GM23338 (cell line): ENCODE data around the gene LY86. TPM values are rescaled to one million over a fixed set of nuclear protein-coding genes. Genes with fewer than 3 reads are reported as not detected.

Experiments
- ATAC-seq: fragments of 200-7000 bp; cut with Tn5 transposase; 3 replicates; pipeline ENCODE4 v1.9.1; 2020
- DNase-seq: peaks from one replicate; pipeline ENCODE4 v3.0.0-alpha.2; 2015; ENCODE audit warnings: low spot score
- H2AFZ ChIP-seq: fragments of 200-600 bp; sonication (generic); 2 replicates; pipeline ENCODE4 v1.8.0; 2016; ENCODE audit warnings: antibody characterized with exemption, mild to moderate bottlenecking, moderate library complexity
- H3F3A ChIP-seq: fragments of 200-600 bp; sonication (generic); replicated peaks from 2 replicates; pipeline ENCODE4 v1.8.0; 2017; ENCODE audit warnings: antibody characterized with exemption, mixed run types, low read depth
- H3K27ac ChIP-seq: fragments of 200-600 bp; sonication (generic); 2 replicates; pipeline ENCODE4 v1.6.1; 2016; ENCODE audit warnings: low read depth
- H3K27me3 ChIP-seq: fragments of 200-600 bp; sonication (generic); 2 replicates; pipeline ENCODE4 v1.8.0; 2016; ENCODE audit warnings: mild to moderate bottlenecking, mixed run types, moderate library complexity; ENCODE audit not compliant: insufficient read depth
- H3K36me3 ChIP-seq: fragments of 200-600 bp; sonication (generic); 2 replicates; pipeline ENCODE4 v1.8.0; 2016; ENCODE audit warnings: mild to moderate bottlenecking; ENCODE audit not compliant: insufficient read depth
- H3K4me1 ChIP-seq: fragments of 200-600 bp; sonication (generic); 2 replicates; pipeline ENCODE4 v1.8.0; 2016; ENCODE audit warnings: mild to moderate bottlenecking, moderate library complexity; ENCODE audit not compliant: insufficient read depth
- H3K4me2 ChIP-seq: fragments of 200-600 bp; sonication (generic); 2 replicates; pipeline ENCODE4 v1.7.1; 2017; ENCODE audit warnings: mixed run types
- H3K4me3 ChIP-seq: fragments of 200-600 bp; sonication (generic); 2 replicates; pipeline ENCODE4 v1.6.1; 2016; ENCODE audit warnings: mixed run types
- H3K79me2 ChIP-seq: fragments of 200-600 bp; sonication (generic); replicated peaks from 2 replicates; pipeline ENCODE4 v1.8.0; 2017; ENCODE audit warnings: mild to moderate bottlenecking; ENCODE audit not compliant: insufficient read depth
- H3K9me2 ChIP-seq: fragments of 200-600 bp; sonication (generic); 2 replicates; pipeline ENCODE4 v1.8.0; 2017; ENCODE audit not compliant: insufficient read depth
- H4K20me1 ChIP-seq: fragments of 200-600 bp; sonication (generic); replicated peaks from 2 replicates; pipeline ENCODE4 v1.8.0; 2017; ENCODE audit warnings: mild to moderate bottlenecking; ENCODE audit not compliant: insufficient read depth
- H3K27ac Mint-ChIP-seq: 2 replicates; pipeline ENCODE4 v1.8.0; 2020; ENCODE audit warnings: inconsistent platforms, mild to moderate bottlenecking, moderate library complexity, mixed read lengths
- H3K27me3 Mint-ChIP-seq: 3 replicates; pipeline ENCODE4 v1.8.0; 2022; ENCODE audit warnings: low read depth, mild to moderate bottlenecking, moderate library complexity, mixed read lengths, inconsistent platforms; ENCODE audit not compliant: insufficient read depth, poor library complexity
- H3K36me3 Mint-ChIP-seq: 3 replicates; pipeline ENCODE4 v1.8.0; 2021; ENCODE audit warnings: low read depth, mild to moderate bottlenecking, inconsistent platforms, moderate library complexity, mixed read lengths
- H3K4me1 Mint-ChIP-seq: 3 replicates; pipeline ENCODE4 v1.8.0; 2020; ENCODE audit warnings: mild to moderate bottlenecking, inconsistent platforms, mixed read lengths
- H3K4me3 Mint-ChIP-seq: 3 replicates; pipeline ENCODE4 v1.8.0; 2021; ENCODE audit warnings: moderate library complexity, mild to moderate bottlenecking, inconsistent platforms, mixed read lengths
- H3K9me3 Mint-ChIP-seq: 3 replicates; pipeline ENCODE4 v1.8.0; 2020; ENCODE audit warnings: moderate library complexity, mild to moderate bottlenecking, inconsistent platforms, mixed read lengths
- CREB1 ChIP-seq: fragments of 250-450 bp; sonication (Bioruptor Pico); IDR thresholded peaks from 2 replicates; pipeline ENCODE4 v1.5.0; 2020; ENCODE audit warnings: low read depth, mild to moderate bottlenecking, moderate library complexity
- ETS1 ChIP-seq: IDR thresholded peaks from 2 replicates; pipeline ENCODE4 v1.6.1; 2016; ENCODE audit warnings: antibody characterized with exemption
- NANOG ChIP-seq: IDR thresholded peaks from 2 replicates; pipeline ENCODE4 v1.6.1; 2016; ENCODE audit warnings: antibody characterized with exemption, borderline replicate concordance
- POLR2AphosphoS5 ChIP-seq: IDR thresholded peaks from 2 replicates; pipeline ENCODE4 v1.6.1; 2016; ENCODE audit warnings: antibody characterized with exemption, low read depth
- STAT1 ChIP-seq: IDR thresholded peaks from one replicate; pipeline ENCODE4 v1.6.1; 2016; ENCODE audit warnings: antibody characterized with exemption; ENCODE audit not compliant: unreplicated experiment
- ZNF331 ChIP-seq: fragments of 250-450 bp; sonication (Bioruptor Pico); IDR thresholded peaks from 2 replicates; pipeline ENCODE4 v1.5.0; 2020; ENCODE audit warnings: low read depth, mild to moderate bottlenecking, moderate library complexity
- ZNF462 ChIP-seq: fragments of 250-450 bp; sonication (Bioruptor Pico); IDR thresholded peaks from 2 replicates; pipeline ENCODE4 v1.5.0; 2020; ENCODE audit warnings: mild to moderate bottlenecking, moderate library complexity
- polyA plus RNA-seq: library from polyadenylated mRNA; unstranded; fragments of >200 nt; fragmentation: Nextera tagmentation; extraction: Ambion mirVana; gene quantifications from 2 replicates; pipeline ENCODE4 v1.2.1, GENCODE V29; 2016
- total RNA-seq: library from RNA; depleted of rRNA; stranded (reverse); fragments of >200 nt; shearing (Covaris generic); gene quantifications from 2 replicates; pipeline ENCODE4 v1.2.3, GENCODE V29; 2014

The LY86 gene
- total and polyA plus RNA-seq, 2 experiments from 2014 or later = 0.29 TPM; not detected in 1

- TF ChIP-seq ETS1 = no peak
- no peak for TF ChIP-seq NANOG
- TF ChIP-seq CREB1 (CRISPR knock-in tag) = no peak
- TF ChIP-seq ZNF331 (CRISPR knock-in tag) = no peak
- no peak for TF ChIP-seq POLR2AphosphoS5
- TF ChIP-seq ZNF462 (CRISPR knock-in tag) = no peak
- TF ChIP-seq STAT1 = no peak
- no peak overlapping the region for H3K4me2 ChIP-seq
- DNase-seq = no peak
- H2AFZ ChIP-seq = no peak overlapping the region
- no peaks in the 10 kb centered on the region for H3K9me3 Mint-ChIP-seq
- no peaks in the 10 kb centered on the region for H3K4me1 ChIP-seq
- no peak overlapping the region for H3K27ac ChIP-seq
- H3K36me3 ChIP-seq = no peaks in the 10 kb centered on the region
- H3K4me3 ChIP-seq = no peak overlapping the region
- H3F3A ChIP-seq = no peaks in the 10 kb centered on the region
- no peak overlapping the region for H3K27ac Mint-ChIP-seq
- H4K20me1 ChIP-seq = no peaks in the 10 kb centered on the region
- no peak overlapping the region for H3K4me3 Mint-ChIP-seq
- H3K27me3 ChIP-seq = no peaks in the 10 kb centered on the region
- H3K36me3 Mint-ChIP-seq = no peaks in the 10 kb centered on the region
- peaks cover 11% of the 10 kb centered on the region for H3K4me1 Mint-ChIP-seq
- no peaks in the 10 kb centered on the region for H3K79me2 ChIP-seq
- peaks cover 2% of the 10 kb centered on the region for H3K27me3 Mint-ChIP-seq
- ATAC-seq = no peak
- peaks cover 7% of the 10 kb centered on the region; the same call in 1 of the 2 replicates for H3K9me2 ChIP-seq
Observed at GRCh38 chr6:6590530-6590929, 2.0 kb downstream of the LY86 start.
